Cardiac muscle cell (in vitro differentiated cells and primary cell): ENCODE data around the gene USP9X. TPM values are rescaled to one million over a fixed set of nuclear protein-coding genes. Genes with fewer than 3 reads are reported as not detected.
A peak's percentile ranks its signal among the peaks of the same experiment; 100 is the strongest.

Experiments used
- DNase-seq, 2 donors: peaks; one replicate each; pipeline versions ENCODE4 v3.0.0 to v3.0.0-alpha.2; 2010 to 2017; ENCODE audit warnings: low read depth in 1 of 2, low spot score in 1 of 2
- H3K27ac ChIP-seq: fragments of 200-600 bp; sonication (generic); 2 replicates; pipeline ENCODE4 v1.5.1; 2016
- H3K27me3 ChIP-seq: fragments of 200-600 bp; sonication (generic); 2 replicates; pipeline ENCODE4 v1.6.0; 2016; ENCODE audit warnings: control low read depth
- H3K36me3 ChIP-seq: fragments of 200-600 bp; sonication (generic); 2 replicates; pipeline ENCODE4 v1.5.1; 2016; ENCODE audit warnings: control low read depth
- H3K4me1 ChIP-seq: fragments of 200-600 bp; sonication (generic); 2 replicates; pipeline ENCODE4 v1.8.1; 2017; ENCODE audit warnings: low read depth, mild to moderate bottlenecking, mixed run types
- H3K4me3 ChIP-seq: fragments of 200-600 bp; sonication (generic); 2 replicates; pipeline ENCODE4 v1.5.1; 2016; ENCODE audit warnings: mild to moderate bottlenecking
- H3K9me3 ChIP-seq: fragments of 200-600 bp; sonication (generic); 2 replicates; pipeline ENCODE4 v1.5.1; 2017; ENCODE audit warnings: low read depth, mild to moderate bottlenecking, control low read depth
- polyA plus RNA-seq: library from polyadenylated mRNA; unstranded; fragments of >200 nt; fragmentation: Nextera tagmentation; extraction: Ambion mirVana; gene quantifications from 2 replicates; pipeline ENCODE4 v1.2.1, GENCODE V29; 2016
- total RNA-seq: library from RNA; depleted of rRNA; stranded (reverse); fragments of >200 nt; gene quantifications from 2 replicates; pipeline ENCODE4 v1.2.3, GENCODE V29; 2016
- TF ChIP-seq, protein P1 (sequence below): IDR thresholded peaks from 2 replicates; pipeline ENCODE4 v1.5.1; 2012; ENCODE audit warnings: low read depth, mild to moderate bottlenecking, low read length

USP9X gene
- total and polyA plus RNA-seq, 2 experiments from 2014 or later = 43.1 to 95.6 TPM

DNA sequence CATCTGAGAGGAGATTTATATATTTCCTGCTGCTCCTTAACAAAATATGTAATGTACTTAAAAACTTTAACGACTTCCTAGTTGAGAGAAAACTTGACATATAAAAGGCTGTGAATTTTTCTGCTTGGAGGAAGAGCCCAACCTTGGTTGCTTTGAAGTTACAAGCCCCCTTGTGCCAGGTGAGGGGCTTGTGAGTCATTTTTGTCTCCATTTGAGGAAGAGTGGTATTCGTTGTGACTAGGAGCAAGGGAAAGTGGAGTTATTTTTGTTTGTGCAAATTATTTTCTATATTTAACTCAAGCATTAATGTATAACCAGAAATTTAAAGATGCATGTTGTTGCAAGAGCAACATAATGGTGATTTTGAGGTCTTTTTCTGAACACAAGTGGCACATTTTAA is 149.7 kb downstream of the USP9X start:
- Histone ChIP-seq H3K27ac (peak overlapping the region; percentile 50), H3K4me3 (no peak overlapping the region), H3K27me3 (no peaks in the 10 kb centered on the region), H3K4me1 (peaks cover 7% of the 10 kb centered on the region), H3K36me3 (peaks cover 32% of the 10 kb centered on the region), H3K9me3 (no peaks in the 10 kb centered on the region)
- TF ChIP-seq, protein P1, sequence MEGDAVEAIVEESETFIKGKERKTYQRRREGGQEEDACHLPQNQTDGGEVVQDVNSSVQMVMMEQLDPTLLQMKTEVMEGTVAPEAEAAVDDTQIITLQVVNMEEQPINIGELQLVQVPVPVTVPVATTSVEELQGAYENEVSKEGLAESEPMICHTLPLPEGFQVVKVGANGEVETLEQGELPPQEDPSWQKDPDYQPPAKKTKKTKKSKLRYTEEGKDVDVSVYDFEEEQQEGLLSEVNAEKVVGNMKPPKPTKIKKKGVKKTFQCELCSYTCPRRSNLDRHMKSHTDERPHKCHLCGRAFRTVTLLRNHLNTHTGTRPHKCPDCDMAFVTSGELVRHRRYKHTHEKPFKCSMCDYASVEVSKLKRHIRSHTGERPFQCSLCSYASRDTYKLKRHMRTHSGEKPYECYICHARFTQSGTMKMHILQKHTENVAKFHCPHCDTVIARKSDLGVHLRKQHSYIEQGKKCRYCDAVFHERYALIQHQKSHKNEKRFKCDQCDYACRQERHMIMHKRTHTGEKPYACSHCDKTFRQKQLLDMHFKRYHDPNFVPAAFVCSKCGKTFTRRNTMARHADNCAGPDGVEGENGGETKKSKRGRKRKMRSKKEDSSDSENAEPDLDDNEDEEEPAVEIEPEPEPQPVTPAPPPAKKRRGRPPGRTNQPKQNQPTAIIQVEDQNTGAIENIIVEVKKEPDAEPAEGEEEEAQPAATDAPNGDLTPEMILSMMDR = no peak
- no peak for DNase-seq

DNA sequence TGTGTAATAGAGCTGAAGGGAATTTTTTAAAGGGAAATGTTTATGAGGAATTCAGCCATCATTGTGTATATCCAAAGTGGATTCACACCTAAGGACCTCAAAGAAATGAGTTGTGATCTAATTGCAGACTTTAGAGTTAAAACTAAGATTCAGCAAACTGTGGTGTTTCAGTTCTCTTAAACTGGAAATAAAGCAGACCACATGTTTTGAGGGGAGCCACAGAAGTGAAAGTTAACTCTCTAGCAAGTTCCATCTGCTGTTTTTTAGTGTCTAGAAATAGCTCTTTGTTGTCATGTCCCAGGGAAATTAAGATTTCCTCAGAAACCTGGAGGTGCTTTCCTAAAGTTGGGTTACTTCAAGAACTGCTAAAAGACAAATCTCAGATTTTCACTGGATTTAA is 151.4 kb downstream of the USP9X start:
- no peak overlapping the region for H3K4me3 ChIP-seq
- no peak for DNase-seq
- H3K27ac ChIP-seq = peak overlapping the region; percentile 31
- peaks cover 7% of the 10 kb centered on the region for H3K4me1 ChIP-seq
- TF ChIP-seq, protein P1 = no peak
- no peaks in the 10 kb centered on the region for H3K27me3 ChIP-seq
- peaks cover 22% of the 10 kb centered on the region for H3K36me3 ChIP-seq
- no peaks in the 10 kb centered on the region for H3K9me3 ChIP-seq

DNA sequence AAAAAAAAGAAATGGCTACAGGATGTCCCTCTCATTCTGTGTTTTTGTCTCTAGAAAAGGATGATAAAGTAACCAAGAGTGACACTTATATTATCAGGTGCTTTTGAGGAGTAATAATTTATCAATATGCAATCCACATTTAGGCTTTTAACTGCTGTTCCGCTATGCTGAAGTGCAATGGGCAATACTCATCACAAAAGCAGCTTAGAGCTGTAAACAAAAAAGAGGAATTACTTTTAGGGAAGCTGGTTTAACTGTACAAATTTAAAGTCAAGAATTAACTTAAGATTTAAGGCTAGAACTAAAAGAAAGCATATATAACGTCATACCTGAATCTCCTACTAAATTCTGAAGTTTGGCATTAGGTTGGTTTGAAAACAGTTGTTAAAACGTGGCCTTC is 155.3 kb downstream of the USP9X start:
- Histone ChIP-seq H3K27ac (no peak overlapping the region), H3K4me3 (no peak overlapping the region), H3K9me3 (no peaks in the 10 kb centered on the region), H3K27me3 (no peaks in the 10 kb centered on the region), H3K4me1 (peaks cover 7% of the 10 kb centered on the region), H3K36me3 (no peaks in the 10 kb centered on the region)
- DNase-seq = no peak
- TF ChIP-seq, protein P1 = no peak

DNA sequence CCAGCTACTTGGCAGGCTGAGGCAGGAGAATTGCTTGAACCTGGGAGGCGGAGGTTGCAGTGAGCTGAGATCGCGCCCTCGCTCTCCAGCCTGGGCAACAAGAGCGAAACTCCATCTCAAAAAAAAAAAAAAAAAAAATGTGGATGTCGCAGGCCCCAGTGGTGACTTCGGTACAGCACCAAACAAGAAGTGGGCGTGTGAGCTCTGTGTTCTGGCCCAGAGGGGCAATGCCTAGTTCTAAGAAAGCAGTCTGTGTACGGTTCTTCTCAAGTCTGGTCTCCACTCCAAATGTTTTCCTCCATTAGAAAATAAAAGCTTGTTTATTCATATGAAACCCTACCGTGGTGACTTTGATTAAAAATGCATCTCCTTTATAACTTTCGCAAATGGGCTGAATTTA is 156.7 kb downstream of the USP9X start:
- no peaks in the 10 kb centered on the region for H3K36me3 ChIP-seq
- no peaks in the 10 kb centered on the region for H3K9me3 ChIP-seq
- H3K4me1 ChIP-seq = no peaks in the 10 kb centered on the region
- H3K27me3 ChIP-seq = no peaks in the 10 kb centered on the region
- no peak overlapping the region for H3K27ac ChIP-seq
- DNase-seq = no peak
- no peak overlapping the region for H3K4me3 ChIP-seq
- TF ChIP-seq, protein P1 = no peak

DNA sequence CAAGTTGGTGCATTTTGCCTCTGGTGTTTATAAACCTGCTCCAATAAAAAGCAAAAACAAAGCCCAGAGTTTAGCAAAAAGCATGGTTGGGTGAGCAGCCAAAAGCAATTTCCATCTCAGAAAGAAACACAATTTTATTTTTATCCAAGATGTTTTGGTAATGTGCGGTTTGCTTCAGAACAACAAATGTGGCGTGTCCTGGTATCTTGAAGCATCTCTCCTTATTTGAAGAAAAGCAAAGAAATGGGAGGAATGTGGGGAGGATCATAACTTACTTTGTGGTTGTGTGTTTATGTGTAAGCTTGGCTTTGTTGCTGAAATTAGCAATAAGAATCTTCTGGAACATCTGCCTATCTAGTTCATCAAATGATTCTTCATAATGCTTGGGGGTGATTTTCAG is 160.4 kb downstream of the USP9X start:
- Histone ChIP-seq H3K9me3 (no peaks in the 10 kb centered on the region), H3K4me3 (no peak overlapping the region), H3K36me3 (no peaks in the 10 kb centered on the region), H3K27ac (no peak overlapping the region), H3K4me1 (no peaks in the 10 kb centered on the region), H3K27me3 (no peaks in the 10 kb centered on the region)
- DNase-seq = no peak
- TF ChIP-seq, protein P1 = no peak

DNA sequence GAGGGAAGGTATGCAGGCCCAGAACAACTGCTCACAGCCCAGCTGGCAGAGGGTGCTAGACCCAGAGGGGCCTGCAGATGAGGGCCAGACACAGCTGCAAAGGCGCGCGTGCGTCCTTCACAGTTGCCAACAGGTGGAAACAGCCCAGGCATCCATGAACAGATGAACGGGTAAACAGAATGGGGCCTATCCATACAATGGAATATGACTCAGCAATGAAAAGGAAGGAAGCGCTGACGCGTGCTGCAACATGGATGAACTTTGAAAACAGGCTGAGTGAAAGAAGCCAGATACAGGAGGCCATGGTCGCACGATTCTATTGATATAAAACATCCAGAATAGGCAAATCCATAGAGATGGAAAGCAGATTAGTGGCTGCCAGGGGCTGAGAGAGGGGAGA is 165.6 kb downstream of the USP9X start:
- Histone ChIP-seq H3K4me1 (no peaks in the 10 kb centered on the region), H3K27me3 (peaks cover 11% of the 10 kb centered on the region), H3K9me3 (no peaks in the 10 kb centered on the region), H3K27ac (no peak overlapping the region), H3K4me3 (no peak overlapping the region), H3K36me3 (no peaks in the 10 kb centered on the region)
- DNase-seq = no peak
- TF ChIP-seq, protein P1 = no peak
